MV-4-11 (cell line): ENCODE measurements around the gene USO1.
"Not testable (repeated sequence)": the region's sequence is repeated elsewhere in the genome, so short reads cannot be mapped to it uniquely, and the experiment has no call there.

Experiments
- DNase-seq: peaks from one replicate; lab custom pipeline; 2025; lab: John Stamatoyannopoulos, UW

The USO1 gene

GRCh38 chr4:75771607-75772006 lies 47.2 kb downstream of the USO1 start:
- DNase-seq = no peak

GRCh38 chr4:75777589-75777988 lies 53.2 kb downstream of the USO1 start:
- DNase-seq = no peak

GRCh38 chr4:75779105-75779757 lies 54.9 kb downstream of the USO1 start:
- DNase-seq = no peak

GRCh38 chr4:75781305-75781704 lies 56.9 kb downstream of the USO1 start:
- no peak for DNase-seq

GRCh38 chr4:75786526-75786925 lies 62.1 kb downstream of the USO1 start:
- no peak for DNase-seq

GRCh38 chr4:75786938-75787337 lies 62.6 kb downstream of the USO1 start:
- no peak for DNase-seq

GRCh38 chr4:75790024-75790423 lies 65.6 kb downstream of the USO1 start:
- DNase-seq = no peak

- no peak for DNase-seq
Measured at GRCh38 chr4:75800972-75801371, 76.6 kb downstream of the USO1 start.

GRCh38 chr4:75806035-75806434 lies 81.7 kb downstream of the USO1 start:
- DNase-seq = not testable (repeated sequence)

- DNase-seq = no peak
Measured at GRCh38 chr4:75817901-75818300, 93.5 kb downstream of the USO1 start.

- DNase-seq = no peak
Measured at GRCh38 chr4:75819121-75819520, 94.7 kb downstream of the USO1 start.

GRCh38 chr4:75820197-75820596 lies 95.8 kb downstream of the USO1 start:
- DNase-seq = no peak

- no peak for DNase-seq
Measured at GRCh38 chr4:75820676-75821075, 96.3 kb downstream of the USO1 start.

GRCh38 chr4:75821216-75821615 lies 96.8 kb downstream of the USO1 start:
- DNase-seq = no peak

GRCh38 chr4:75821966-75822365 lies 97.6 kb downstream of the USO1 start:
- no peak for DNase-seq

- DNase-seq = no peak
Measured at GRCh38 chr4:75822416-75822815, 98.0 kb downstream of the USO1 start.

- DNase-seq = no peak
Measured at GRCh38 chr4:75823812-75824211, 99.4 kb downstream of the USO1 start.

- no peak for DNase-seq
Measured at GRCh38 chr4:75830906-75831305, 106.5 kb downstream of the USO1 start.

- DNase-seq = peak; percentile 74
Measured at GRCh38 chr4:75831856-75832405, 107.6 kb downstream of the USO1 start.

- DNase-seq = peak; percentile 22
Measured at GRCh38 chr4:75834095-75834771, 109.9 kb downstream of the USO1 start.

GRCh38 chr4:75834772-75835154 lies 110.4 kb downstream of the USO1 start:
- DNase-seq = no peak

GRCh38 chr4:75841641-75842520 lies 117.5 kb downstream of the USO1 start:
- DNase-seq = no peak

- DNase-seq = no peak
Measured at GRCh38 chr4:75843596-75843995, 119.2 kb downstream of the USO1 start.
